C4-2B (cell line): ENCODE results near the gene PCDH15.

ENCODE experiments used
- ZFX ChIP-seq: fragments of 450-650 bp; IDR thresholded peaks from 2 replicates; pipeline ENCODE4 v1.6.1; 2017
- TF ChIP-seq, protein P1 (sequence below): fragments of 450-650 bp; conservative IDR thresholded peaks from 2 replicates; pipeline ENCODE4 v1.5.1; 2017; ENCODE audit warnings: mild to moderate bottlenecking

- TF ChIP-seq, protein P1, sequence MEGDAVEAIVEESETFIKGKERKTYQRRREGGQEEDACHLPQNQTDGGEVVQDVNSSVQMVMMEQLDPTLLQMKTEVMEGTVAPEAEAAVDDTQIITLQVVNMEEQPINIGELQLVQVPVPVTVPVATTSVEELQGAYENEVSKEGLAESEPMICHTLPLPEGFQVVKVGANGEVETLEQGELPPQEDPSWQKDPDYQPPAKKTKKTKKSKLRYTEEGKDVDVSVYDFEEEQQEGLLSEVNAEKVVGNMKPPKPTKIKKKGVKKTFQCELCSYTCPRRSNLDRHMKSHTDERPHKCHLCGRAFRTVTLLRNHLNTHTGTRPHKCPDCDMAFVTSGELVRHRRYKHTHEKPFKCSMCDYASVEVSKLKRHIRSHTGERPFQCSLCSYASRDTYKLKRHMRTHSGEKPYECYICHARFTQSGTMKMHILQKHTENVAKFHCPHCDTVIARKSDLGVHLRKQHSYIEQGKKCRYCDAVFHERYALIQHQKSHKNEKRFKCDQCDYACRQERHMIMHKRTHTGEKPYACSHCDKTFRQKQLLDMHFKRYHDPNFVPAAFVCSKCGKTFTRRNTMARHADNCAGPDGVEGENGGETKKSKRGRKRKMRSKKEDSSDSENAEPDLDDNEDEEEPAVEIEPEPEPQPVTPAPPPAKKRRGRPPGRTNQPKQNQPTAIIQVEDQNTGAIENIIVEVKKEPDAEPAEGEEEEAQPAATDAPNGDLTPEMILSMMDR = no peak
- TF ChIP-seq ZFX = no peak
Observed at GRCh38 chr10:53754596-53755250, 1046.3 kb downstream of the PCDH15 start.
